Endothelial cell of umbilical vein (primary cell): ENCODE measurements around the gene KCTD20. TPM values are rescaled to one million over a fixed set of nuclear protein-coding genes. Genes with fewer than 3 reads are reported as not detected.

Source experiments
- BruUV-seq: library from RNA; stranded (reverse); fragments of 400-500 nt; replicated peaks from 2 replicates; lab custom pipeline; 2021; lab: Mats Ljungman, UMichigan
- CTCF ChIA-PET: fragments of 300-600, 350-600 bp; sonication (Branson Sonifier 250); formaldehyde crosslinking; loops from one replicate; lab custom pipeline; 2021; ENCODE audit warnings: antibody characterized with exemption, inconsistent platforms; lab: Charles Lee
- POLR2A ChIA-PET: fragments of 300-600, 350-600 bp; sonication (Branson Sonifier 250); formaldehyde crosslinking; loops from one replicate; lab custom pipeline; 2021; ENCODE audit warnings: antibody characterized with exemption, inconsistent platforms; lab: Charles Lee
- DNase-seq: peaks from one replicate; pipeline ENCODE4 v3.0.0-alpha.2; 2011; ENCODE audit warnings: low read depth, low spot score
- FAIRE-seq: peaks from 2 replicates; lab custom pipeline; 2011; peaks lifted over from hg19 to GRCh38; lab: Jason Lieb, UNC
- H2AFZ ChIP-seq: 2 replicates; pipeline ENCODE4 v1.6.0; 2012; ENCODE audit warnings: low read depth, low read length, control low read depth, inconsistent platforms
- H3K27ac ChIP-seq: 2 replicates; pipeline ENCODE4 v1.5.1; 2011; ENCODE audit warnings: low read depth, mild to moderate bottlenecking, control low read depth, low read length, moderate library complexity; ENCODE audit not compliant: insufficient read depth
- H3K27me3 ChIP-seq, 2 experiments: 2 replicates each; pipeline versions ENCODE4 v1.6.0 to v1.6.1; 2011; ENCODE audit warnings: low read length in 2 of 2, mixed read lengths in 1 of 2; ENCODE audit not compliant: control insufficient read depth in 2 of 2, insufficient read depth in 2 of 2
- H3K36me3 ChIP-seq, 2 experiments: 2 replicates in 1 of 2; 3 replicates in 1 of 2; pipeline ENCODE4 v1.5.1; 2011; ENCODE audit warnings: low read length in 2 of 2, mild to moderate bottlenecking in 1 of 2, moderate library complexity in 1 of 2; ENCODE audit not compliant: control insufficient read depth in 2 of 2, insufficient read depth in 2 of 2; ENCODE audit errors: extremely low read depth in 1 of 2
- H3K4me1 ChIP-seq: 3 replicates; pipeline ENCODE4 v1.5.1; 2011; ENCODE audit warnings: mild to moderate bottlenecking, low read length; ENCODE audit not compliant: control insufficient read depth, insufficient read depth; ENCODE audit errors: extremely low read depth
- H3K4me2 ChIP-seq: 2 replicates; pipeline ENCODE4 v1.6.1; 2011; ENCODE audit warnings: low read length, control low read depth, mixed read lengths; ENCODE audit not compliant: insufficient read depth
- H3K4me3 ChIP-seq, 3 experiments: fragments of 200-600 bp in 1 of 3; sonication (generic), shearing (Covaris generic) in 1 of 3; replicated peaks in 1 of 3; 2 replicates each; pipeline ENCODE4 v1.5.1; 2011 to 2016; ENCODE audit warnings: control low read depth in 3 of 3, low read length in 3 of 3, mild to moderate bottlenecking in 2 of 3, inconsistent platforms in 1 of 3, low read depth in 1 of 3, moderate library complexity in 1 of 3; ENCODE audit not compliant: insufficient read depth in 1 of 3
- H3K79me2 ChIP-seq: 2 replicates; pipeline ENCODE4 v1.6.0; 2012; ENCODE audit warnings: low read length, inconsistent platforms; ENCODE audit not compliant: control insufficient read depth, insufficient read depth
- H3K9ac ChIP-seq: replicated peaks from 2 replicates; pipeline ENCODE3; 2011; ENCODE audit warnings: low read length, control low read depth; ENCODE audit not compliant: insufficient read depth; ENCODE audit errors: extremely low read depth
- H3K9me1 ChIP-seq: replicated peaks from 3 replicates; pipeline ENCODE4 v1.6.0; 2011; ENCODE audit warnings: mild to moderate bottlenecking, low read length; ENCODE audit not compliant: control insufficient read depth, insufficient read depth; ENCODE audit errors: extremely low read depth
- H3K9me3 ChIP-seq: replicated peaks from 2 replicates; pipeline ENCODE4 v1.5.1; 2012; ENCODE audit warnings: low read length, inconsistent platforms; ENCODE audit not compliant: control insufficient read depth, insufficient read depth
- H4K20me1 ChIP-seq: replicated peaks from 2 replicates; pipeline ENCODE3; 2011; ENCODE audit warnings: mild to moderate bottlenecking, low read length; ENCODE audit not compliant: control insufficient read depth, insufficient read depth; ENCODE audit errors: extremely low read depth
- CTCF ChIP-seq, 2 donors: IDR thresholded peaks; 1 replicate in 1 of 2; 2 replicates in 1 of 2; pipeline ENCODE4 v1.5.1; 2011; ENCODE audit warnings: low read length in 2 of 2, mild to moderate bottlenecking in 2 of 2, moderate library complexity in 2 of 2, control low read depth in 1 of 2, inconsistent platforms in 1 of 2, low read depth in 1 of 2; ENCODE audit not compliant: insufficient read depth in 1 of 2; ENCODE audit errors: extremely low read depth in 1 of 2
- EZH2 ChIP-seq: IDR thresholded peaks from 2 replicates; pipeline ENCODE4 v1.6.1; 2012; ENCODE audit warnings: borderline replicate concordance, low read depth, mild to moderate bottlenecking, moderate library complexity, low read length, inconsistent platforms; ENCODE audit not compliant: severe bottlenecking
- FOS ChIP-seq: IDR thresholded peaks from 2 replicates; pipeline ENCODE4 v1.6.1; 2011; ENCODE audit warnings: mild to moderate bottlenecking, low read length, moderate library complexity, borderline replicate concordance; ENCODE audit not compliant: insufficient read depth
- GATA2 ChIP-seq: IDR thresholded peaks from 2 replicates; pipeline ENCODE4 v1.7.0; 2011; ENCODE audit warnings: low read depth, mild to moderate bottlenecking, moderate library complexity, mixed read lengths, low read length; ENCODE audit not compliant: insufficient read length, insufficient read depth
- JUN ChIP-seq: IDR thresholded peaks from 2 replicates; pipeline ENCODE4 v1.6.1; 2011; ENCODE audit warnings: borderline replicate concordance, low read depth; ENCODE audit not compliant: insufficient read length, insufficient read depth
- MAX ChIP-seq: IDR thresholded peaks from 2 replicates; pipeline ENCODE4 v1.6.1; 2011; ENCODE audit not compliant: insufficient read depth, insufficient read length
- MYC ChIP-seq: IDR thresholded peaks from one replicate; pipeline ENCODE4 v1.6.1; 2011; ENCODE audit warnings: mild to moderate bottlenecking, low read depth, low read length
- POLR2A ChIP-seq: IDR thresholded peaks from 2 replicates; pipeline ENCODE4 v1.6.1; 2012; ENCODE audit warnings: low read depth, mild to moderate bottlenecking, control low read depth, low read length
- POLR2AphosphoS5 ChIP-seq: IDR thresholded peaks from 2 replicates; pipeline ENCODE4 v1.6.1; 2012; ENCODE audit warnings: low read depth, mild to moderate bottlenecking, control low read depth, low read length, moderate library complexity; ENCODE audit not compliant: insufficient read depth
- dilution Hi-C: fragments of 300-500 bp; cut with MboI; formaldehyde crosslinking; loops from one replicate; pipeline ENCODE4 v1.15.0; 2019; ENCODE audit warnings: low sequenced_read_pairs; ENCODE audit not compliant: extremely low pct_ligation_motif_present
- intact Hi-C: fragments of 100-400 bp; cut with micrococcal nuclease; formaldehyde crosslinking; loops from one replicate; pipeline ENCODE4 v1.10.0; 2022
- polyA plus RNA-seq, 4 experiments: library from polyadenylated mRNA; depleted of rRNA in 3 of 4; stranded (reverse) in 3 of 4; unstranded in 1 of 4; fragments of >200 nt; gene quantifications; 2 replicates each; pipeline versions ENCODE4 v1.2.1 to v1.2.3, GENCODE V29; 2011 to 2012; ENCODE audit warnings: missing spikeins in 1 of 4
- total RNA-seq: library from RNA; stranded (reverse); gene quantifications from 2 replicates; pipeline ENCODE4 v1.2.3, GENCODE V29; 2021

The KCTD20 gene
- total and polyA plus RNA-seq, 2 donors (not counting 3 experiments of a cell fraction or from before 2014, with no cell fraction given) = 26.2 to 47.2 TPM

GRCh38 chr6:36460916-36461315 lies 18.1 kb downstream of the KCTD20 start:
- H3K27ac ChIP-seq = no peak overlapping the region
- DNase-seq = no peak
- H2AFZ ChIP-seq = no peak overlapping the region
- peaks cover 70% of the 10 kb centered on the region for H3K79me2 ChIP-seq
- ChIA-PET CTCF (interaction anchor here (1.2 to 1.7 kb wide), 3 partner anchors 11 to 41 kb away, joined by 3 to 6 read pairs (median 4); no protein-coding TSS in a partner anchor), POLR2A (no interaction called here)
- H3K9me3 ChIP-seq = no peaks in the 10 kb centered on the region
- H4K20me1 ChIP-seq = no peaks in the 10 kb centered on the region
- no TSS peak for BruUV-seq
- no peak overlapping the region for H3K4me2 ChIP-seq
- H3K4me1 ChIP-seq = peaks cover 14% of the 10 kb centered on the region
- intact Hi-C loops = no loop called here
- H3K9ac ChIP-seq = no peak overlapping the region
- no peak for FAIRE-seq
- no peaks in the 10 kb centered on the region for H3K36me3 ChIP-seq
- dilution Hi-C loops = no loop called here
- no peaks in the 10 kb centered on the region for H3K9me1 ChIP-seq
- no peaks in the 10 kb centered on the region for H3K27me3 ChIP-seq
- no peak for TF ChIP-seq EZH2
- no peak for TF ChIP-seq GATA2
- no peak overlapping the region for H3K4me3 ChIP-seq

GRCh38 chr6:36461646-36462045 lies 18.8 kb downstream of the KCTD20 start:
- H3K4me3 ChIP-seq = no peak overlapping the region
- H3K9me1 ChIP-seq = no peaks in the 10 kb centered on the region
- no peaks in the 10 kb centered on the region for H3K9me3 ChIP-seq
- BruUV-seq = no TSS peak
- no peaks in the 10 kb centered on the region for H3K36me3 ChIP-seq
- POLR2A ChIA-PET = no interaction called here
- H3K27me3 ChIP-seq = no peaks in the 10 kb centered on the region
- no peak overlapping the region for H3K27ac ChIP-seq
- CTCF ChIA-PET = interaction anchor here (0.8 to 1.7 kb wide), 6 partner anchors 8 to 42 kb away, joined by 3 to 6 read pairs (median 4); no protein-coding TSS in a partner anchor
- H3K4me1 ChIP-seq = peaks cover 14% of the 10 kb centered on the region
- dilution Hi-C loops = no loop called here
- FAIRE-seq (peak; percentile 24), DNase-seq (peak; percentile 17)
- H3K9ac ChIP-seq = no peak overlapping the region
- H3K79me2 ChIP-seq = peaks cover 68% of the 10 kb centered on the region
- peak overlapping the region; percentile 35 for H3K4me2 ChIP-seq
- no peaks in the 10 kb centered on the region for H4K20me1 ChIP-seq
- no peak for TF ChIP-seq POLR2AphosphoS5
- no peak for TF ChIP-seq MAX
- TF ChIP-seq MYC = no peak
- no peak for TF ChIP-seq GATA2
- no peak for TF ChIP-seq JUN
- TF ChIP-seq EZH2 = no peak
- no peak for TF ChIP-seq POLR2A
- TF ChIP-seq FOS = no peak
- no peak for TF ChIP-seq CTCF (IDR thresholded peaks at IDR 0.05; ENCODE audit: extremely low read depth in 1 of 2, insufficient read depth in 1 of 2, low read depth in 1 of 2, low read length in 2 of 2)
- intact Hi-C loops = no loop called here
- no peak overlapping the region for H2AFZ ChIP-seq
